Activated CD4-positive, alpha-beta T cell treated with anti-CD3 and anti-CD28 coated beads, Interleukin-2, amount 50 U/mL, for 1 hour (primary cell): ENCODE results near the gene PRKAA1.
A peak's percentile ranks its signal among the peaks of the same experiment; 100 is the strongest.

Experiments
- DNase-seq: peaks from one replicate; pipeline ENCODE4 v3.0.0-alpha.2; 2020

Gene PRKAA1

DNA sequence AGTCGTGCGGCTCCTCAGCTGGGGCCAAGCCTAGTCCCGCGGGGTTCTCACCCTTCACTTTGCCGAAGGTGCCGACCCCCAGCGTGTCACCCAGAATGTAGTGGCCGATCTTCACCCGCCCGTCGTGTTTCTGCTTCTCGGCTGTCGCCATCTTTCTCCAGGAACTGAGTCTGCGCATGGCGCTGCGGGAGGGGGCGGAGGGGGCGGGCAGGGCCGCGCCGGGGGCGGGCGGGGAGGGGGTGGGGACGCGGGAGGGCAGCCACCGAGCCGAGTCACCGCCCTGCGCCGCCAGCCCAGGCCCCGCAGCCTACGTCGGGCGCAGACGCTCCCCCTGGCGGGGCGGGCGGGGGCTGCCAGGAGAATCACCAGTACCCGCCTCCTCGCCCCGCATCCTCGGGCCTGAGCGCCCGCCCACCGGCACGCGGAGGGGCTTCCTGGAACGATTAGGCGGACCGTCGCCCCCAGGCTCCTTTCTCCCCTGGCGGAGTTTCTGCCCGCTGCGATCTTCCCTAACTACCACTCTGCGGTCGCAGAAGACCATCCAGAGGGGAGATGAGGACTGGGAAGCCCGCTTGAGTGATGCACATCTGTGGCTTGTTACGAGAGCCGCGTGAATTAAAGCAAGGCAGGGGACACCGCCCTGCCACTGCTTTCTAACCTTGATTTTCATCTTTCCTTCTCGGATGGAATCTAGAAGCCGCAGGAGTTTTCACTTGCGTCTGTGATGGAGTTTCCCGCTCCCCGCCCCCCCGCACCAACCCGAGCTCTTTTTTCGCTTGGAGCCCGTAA lies at the start of gene PRKAA1:
TSS of gene PRKAA1 (minus strand) at position 363 of the 789 bp plus-strand sequence. CDS start at position 178, 185 bp downstream.
- DNase-seq = peak; percentile 86

DNA sequence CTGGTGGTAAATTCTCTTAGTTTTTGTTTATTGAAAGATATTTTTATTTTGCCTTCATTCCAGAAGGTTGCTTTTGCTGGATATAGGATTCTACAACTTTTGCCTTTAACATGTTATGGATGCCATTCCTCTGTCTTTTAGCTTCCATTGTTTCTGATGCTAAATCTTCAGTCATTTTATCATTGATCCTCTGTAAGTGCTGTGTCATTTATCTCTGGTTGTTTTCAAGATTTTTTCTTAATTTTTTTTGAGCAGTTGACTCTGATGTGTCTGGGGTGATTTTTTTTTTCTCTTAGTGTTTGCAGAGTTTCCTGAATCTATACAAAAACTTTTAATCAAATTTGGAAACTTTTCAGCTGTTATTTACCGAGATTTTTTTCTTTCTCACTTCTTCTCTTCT lies 49.4 kb upstream of the PRKAA1 start:
- no peak for DNase-seq

DNA sequence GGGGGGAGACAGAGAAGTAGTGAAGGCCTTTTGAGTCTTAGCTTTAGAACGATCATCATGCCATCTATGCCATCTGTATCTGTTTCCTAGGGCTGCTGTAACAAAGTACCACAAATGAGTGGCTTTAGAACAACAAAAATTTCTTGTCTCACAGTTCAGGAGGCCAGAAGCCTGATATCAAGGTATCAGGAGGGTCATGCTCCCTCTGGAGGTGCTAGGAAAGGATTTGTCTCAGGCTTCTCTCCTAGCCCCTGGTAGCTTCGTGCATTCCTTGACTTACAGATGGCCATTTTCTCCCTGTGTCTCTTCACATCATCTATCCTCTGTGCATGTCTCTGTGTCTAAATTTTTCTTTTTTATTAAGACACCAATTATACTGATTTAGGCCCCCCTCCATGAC lies 48.2 kb upstream of the PRKAA1 start:
- DNase-seq = no peak

DNA sequence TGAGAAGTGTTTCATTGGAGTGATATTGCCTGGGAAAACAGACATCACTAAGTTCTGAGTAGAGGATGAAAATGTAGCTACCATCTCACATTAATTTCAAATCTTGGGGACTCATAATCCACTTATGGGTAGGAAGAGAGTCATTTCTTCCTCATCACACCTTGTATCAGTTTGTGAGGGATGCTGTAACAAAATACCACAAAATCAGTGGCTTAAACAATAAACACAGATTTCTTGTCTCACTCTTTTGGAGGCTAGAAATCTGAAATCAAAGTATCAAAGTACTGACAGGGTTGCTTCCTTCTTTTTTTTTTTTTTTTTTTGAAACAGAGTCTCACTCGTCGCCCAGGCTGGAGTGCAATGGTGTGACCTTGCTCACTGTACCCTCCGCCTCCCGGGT lies 46.4 kb upstream of the PRKAA1 start:
- DNase-seq = no peak

DNA sequence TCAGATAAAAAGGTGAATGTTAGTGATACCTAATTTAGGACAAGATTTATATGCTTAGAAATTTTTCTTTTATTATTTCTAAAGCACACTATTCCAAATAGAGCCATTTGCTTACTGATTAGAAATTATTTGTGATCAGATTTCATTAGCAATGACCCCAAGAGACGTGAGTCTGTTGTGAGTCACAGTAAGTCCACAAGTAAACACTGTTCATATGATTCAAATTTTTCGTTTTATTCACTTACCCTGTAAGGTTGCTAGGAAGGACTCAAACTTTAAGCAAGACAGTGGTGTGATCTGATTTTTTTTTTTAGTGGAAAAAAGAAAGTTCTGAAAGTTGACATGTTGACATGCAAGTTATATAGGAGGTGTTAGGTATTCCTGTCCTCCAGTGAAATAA lies 44.2 kb upstream of the PRKAA1 start:
- no peak for DNase-seq

DNA sequence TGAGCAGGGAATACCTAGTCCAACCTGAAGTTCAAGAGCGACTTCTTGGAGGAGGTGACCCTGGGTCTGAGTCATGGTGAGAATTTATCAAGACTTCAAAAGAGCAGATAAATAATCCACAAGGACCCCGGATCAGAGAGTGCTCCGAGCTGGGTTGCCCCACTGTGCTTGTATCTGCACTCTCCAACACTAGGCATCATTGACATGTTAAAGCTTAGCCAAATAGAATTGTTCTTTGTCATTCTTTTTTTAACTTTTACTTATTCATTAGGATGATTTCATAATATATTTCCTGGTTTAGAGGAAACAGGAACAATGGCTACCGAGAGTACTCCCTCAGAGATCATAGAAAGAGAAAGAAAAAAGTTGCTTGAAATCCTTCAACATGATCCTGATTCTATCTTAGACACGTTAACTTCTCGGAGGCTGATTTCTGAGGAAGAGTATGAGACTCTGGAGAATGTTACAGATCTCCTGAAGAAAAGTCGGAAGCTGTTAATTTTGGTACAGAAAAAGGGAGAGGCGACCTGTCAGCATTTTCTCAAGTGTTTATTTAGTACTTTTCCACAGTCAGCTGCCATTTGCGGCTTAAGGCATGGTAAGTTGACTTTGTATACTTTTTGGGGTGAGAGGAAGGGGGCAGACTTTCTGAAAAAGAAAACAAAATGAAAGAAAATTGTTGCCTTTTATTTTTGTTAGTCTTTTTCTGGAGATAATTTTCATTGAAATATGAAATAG lies 43.1 kb upstream of the PRKAA1 start, which contains the start of gene CARD6:
TSS of gene CARD6 (plus strand) at position 300 of the 738 bp plus-strand sequence. CDS start at position 316, 16 bp downstream.
- no peak for DNase-seq

DNA sequence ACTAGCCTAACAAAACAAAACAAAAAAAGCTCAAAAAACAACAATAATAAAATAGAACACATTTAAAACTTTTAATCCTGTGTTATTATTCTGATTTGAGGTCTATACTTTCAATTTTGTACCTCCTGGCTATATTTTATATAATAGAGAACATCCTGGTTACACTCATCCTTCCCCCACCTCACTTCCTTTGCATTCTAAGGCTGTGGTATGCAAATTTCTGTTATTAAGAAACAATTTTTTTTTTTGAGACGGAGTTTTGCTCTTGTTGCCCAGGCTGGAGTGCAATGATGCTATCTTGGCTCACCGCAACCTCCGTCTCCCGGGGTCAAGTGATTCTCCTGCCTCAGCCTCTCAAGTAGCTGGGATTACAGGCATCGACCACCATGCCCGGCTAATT lies 39.9 kb upstream of the PRKAA1 start:
- no peak for DNase-seq

DNA sequence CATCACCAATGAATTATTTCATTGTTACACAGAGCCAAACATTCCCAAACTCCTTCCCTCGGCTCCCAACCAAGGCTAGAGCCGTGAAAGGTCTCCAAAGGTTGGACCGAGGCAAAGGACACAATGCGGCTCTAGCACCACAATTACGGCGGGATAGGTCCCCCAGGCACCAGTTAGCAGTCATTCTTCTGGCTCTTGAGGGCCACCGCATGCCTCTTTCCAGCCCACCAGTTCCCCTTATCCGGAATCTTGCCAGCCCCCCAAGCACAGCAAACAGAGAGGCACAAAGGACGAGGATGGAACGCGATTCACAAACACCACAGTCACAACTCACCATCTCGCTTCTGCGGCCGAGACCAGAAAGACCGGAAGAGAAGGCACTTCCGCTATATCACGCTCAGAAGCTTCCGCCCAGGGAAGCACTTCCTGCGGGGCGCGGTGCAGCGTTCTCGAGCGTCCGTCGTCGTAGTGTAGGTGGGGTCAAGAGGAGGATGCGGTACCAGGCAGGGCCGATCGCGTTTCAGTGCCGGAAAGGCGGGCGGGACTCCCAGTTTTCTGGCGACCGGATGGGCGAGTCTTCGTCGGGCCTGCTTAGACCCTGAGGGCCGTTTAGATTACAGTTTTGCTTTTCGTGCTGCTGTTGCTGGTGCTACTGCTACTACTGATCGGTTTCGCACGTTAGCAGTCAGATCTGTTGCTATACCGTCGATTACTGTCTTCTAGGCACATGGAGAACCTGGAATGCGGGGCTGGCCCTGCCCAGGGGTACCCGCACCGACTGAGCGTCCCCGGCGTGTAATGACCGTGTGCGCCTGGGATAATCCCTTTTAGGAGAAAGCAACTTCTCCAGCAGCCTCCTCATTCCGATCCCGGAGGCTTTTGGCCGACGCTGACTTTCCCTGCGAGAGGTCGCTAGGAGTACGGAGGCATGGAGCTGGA lies 36.9 kb upstream of the PRKAA1 start, which contains the start of gene RPL37:
TSS of gene RPL37 (minus strand) at position 374 of the 939 bp plus-strand sequence. CDS start at position 337, 37 bp downstream.
- peak; percentile 86 for DNase-seq

DNA sequence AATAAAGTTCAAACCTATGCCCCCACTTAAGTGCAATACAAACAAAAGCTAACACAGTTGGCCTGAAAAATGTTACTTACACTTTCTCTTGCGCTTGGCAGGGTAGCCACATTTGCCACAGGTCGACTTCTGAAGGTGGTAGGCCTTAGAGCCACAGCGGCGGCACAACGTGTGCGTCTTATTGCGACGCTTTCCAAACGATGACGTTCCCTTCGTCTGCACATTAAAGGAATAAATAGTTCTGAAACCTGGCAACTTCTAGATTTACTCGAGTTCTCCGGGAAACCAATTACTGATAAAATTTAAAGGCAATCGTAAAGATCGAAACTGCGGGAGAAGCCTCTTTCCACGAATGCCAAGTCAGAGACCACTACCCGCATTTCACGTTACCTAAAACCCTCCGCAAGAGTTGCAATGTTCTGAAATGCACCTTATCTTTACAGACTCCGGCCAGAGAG lies 36.2 kb upstream of the PRKAA1 start:
- peak; percentile 53 for DNase-seq

DNA sequence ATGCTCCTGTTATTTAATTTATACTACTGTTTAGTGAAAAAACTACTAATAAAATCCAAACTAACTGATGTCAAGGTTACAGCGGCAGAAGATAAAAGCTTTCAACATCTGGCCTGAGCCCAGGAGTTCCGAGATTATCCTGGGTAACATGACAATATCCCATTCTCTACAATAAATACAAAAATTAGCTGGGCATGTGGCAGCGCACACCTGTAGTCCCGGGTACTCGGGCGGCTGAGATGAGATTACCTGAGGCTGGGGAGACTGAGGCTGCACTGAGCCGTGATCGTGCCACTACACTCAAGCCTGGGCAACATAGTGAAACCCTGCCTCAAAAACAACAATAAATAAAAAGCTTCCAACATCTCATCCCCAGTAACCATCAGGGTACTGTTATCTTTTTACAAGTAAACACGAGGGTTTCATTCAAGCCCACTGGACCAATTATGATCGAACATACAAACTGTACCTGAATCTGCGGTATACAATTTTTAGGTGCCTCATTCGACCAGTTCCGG lies 35.6 kb upstream of the PRKAA1 start:
- DNase-seq = no peak

DNA sequence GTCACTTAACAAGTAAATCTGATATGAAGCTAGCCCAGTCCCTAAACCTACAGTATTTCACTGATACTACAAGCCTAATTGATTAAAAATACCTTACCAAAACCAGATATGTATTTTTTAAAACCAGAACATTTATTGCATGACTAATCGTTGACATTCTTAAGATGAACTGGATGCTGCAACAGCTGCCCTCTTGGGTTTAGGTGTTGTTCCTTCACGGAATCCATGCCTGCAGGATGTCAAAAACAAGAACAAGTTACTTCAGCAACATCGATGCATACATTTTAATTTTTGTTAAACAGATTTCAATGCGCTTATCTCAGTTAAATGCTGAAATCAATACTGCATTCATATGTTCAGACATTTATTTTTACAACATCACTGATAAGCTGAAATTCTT lies 34.2 kb upstream of the PRKAA1 start:
- no peak for DNase-seq

DNA sequence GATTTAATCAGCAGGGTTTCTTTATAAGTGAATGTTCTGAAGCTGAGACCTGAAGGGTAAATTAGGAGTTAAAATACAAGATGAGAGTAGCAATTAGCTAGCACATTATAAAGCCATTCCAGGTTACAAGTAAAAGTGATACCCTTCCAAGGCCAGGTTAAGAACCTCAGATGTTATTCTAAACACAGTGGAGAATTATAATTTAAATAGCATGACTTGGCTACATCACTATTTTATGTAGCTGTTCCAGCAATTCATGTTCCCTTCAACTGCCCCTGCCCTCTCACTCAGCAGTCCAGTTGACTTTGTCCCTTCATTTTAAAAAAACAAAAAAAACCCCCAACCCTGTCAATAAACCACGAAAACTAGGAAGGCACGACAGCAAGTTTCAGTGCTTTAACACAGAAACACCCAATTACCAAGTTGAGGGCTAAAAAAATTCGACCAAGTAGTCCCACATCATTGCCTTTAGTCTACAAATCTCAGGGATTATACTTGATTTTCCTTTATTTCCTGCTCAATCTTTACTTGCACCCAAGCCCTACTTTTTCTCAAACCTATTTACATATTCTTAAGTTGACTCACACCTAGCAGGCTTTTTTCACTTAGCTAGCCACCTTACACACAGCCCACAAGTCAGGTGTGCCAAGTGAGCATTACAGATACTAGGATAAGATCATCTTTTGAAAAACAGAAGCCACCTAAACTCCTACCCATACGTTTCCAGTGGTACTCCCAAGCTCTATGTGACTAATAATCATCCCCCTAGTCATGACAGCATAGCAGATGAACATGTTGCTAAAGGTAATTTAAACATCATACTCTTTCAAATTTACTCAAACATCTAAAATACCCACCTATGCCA lies 33.4 kb upstream of the PRKAA1 start:
- DNase-seq = no peak

DNA sequence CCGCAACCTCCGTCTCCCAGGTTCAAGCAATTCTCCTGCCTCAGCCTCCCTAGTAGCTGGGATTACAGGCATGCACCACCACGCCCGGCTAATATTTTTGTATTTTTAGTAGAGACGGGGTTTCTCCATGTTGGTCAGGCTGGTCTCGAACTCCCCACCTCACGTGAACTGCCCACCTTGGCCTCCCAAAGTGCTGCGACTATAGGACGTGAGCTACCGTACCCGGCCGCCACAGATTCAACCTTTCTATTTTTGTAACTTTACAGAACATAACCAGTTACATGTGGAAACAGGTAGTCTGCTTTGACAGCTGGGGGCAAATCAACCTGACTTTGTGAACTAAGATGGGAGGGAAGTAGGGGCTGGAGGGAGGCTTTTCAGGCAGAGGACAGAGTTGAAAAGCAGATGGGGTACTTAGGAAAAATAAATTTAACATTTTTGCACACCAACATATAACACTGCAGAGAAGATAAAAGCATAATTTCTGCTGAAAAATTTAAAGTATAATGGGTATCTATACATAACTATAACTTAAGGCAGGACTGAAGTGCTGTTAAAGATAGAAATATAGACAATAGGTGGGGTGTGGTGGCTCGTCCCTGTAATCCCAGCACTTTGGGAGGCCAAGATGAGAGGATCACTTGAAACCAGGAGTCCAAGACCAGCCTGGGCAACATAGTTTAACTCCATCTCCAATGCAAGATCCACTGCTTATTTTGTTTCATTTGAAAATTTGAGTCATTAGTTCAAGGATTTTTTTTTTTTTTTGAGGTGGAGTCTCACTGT lies 31.8 kb upstream of the PRKAA1 start:
- no peak for DNase-seq

DNA sequence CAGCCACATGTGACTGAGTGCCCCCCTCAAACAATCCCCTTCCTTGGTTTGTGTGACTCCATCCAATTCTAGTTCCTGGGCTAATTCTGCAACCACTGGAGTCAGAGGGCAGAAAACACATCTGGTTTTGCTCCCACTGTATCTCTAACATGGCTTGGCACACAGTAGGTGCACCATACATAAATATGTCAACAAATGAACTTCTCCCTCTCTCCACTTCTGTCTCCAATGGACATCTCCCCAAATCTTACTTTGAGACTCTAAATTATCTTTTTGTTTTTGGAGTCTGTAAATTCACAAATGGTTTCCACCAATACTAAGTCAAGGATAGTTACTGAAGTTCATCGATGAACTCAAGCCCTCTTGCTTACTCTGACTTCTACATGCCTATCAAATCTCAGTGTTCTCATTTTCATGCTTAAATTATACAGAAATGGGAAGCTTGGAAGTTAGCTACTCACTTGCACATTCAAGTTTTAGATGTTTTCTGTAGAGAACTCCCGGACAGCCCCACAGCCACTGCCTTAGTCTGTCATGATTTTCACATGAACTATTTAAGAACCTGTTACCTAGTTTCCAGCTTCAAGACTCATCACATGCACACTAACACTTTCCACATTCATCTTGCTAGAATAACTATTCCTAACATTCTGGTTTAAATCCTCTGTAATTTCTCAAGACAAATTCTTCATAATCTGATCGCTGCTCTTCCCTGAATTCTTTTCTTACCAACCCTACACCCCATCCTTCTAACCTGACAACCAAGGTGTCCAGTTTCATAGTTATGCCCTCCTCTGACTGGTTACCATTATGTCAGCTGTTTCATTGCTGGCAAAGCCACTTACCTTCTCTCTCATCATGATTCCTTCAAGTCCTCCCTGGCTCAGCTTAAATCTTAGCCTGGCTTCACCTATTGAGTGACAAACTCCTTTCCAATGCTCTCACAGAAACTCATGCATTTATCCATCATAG lies 30.8 kb upstream of the PRKAA1 start:
- no peak for DNase-seq

DNA sequence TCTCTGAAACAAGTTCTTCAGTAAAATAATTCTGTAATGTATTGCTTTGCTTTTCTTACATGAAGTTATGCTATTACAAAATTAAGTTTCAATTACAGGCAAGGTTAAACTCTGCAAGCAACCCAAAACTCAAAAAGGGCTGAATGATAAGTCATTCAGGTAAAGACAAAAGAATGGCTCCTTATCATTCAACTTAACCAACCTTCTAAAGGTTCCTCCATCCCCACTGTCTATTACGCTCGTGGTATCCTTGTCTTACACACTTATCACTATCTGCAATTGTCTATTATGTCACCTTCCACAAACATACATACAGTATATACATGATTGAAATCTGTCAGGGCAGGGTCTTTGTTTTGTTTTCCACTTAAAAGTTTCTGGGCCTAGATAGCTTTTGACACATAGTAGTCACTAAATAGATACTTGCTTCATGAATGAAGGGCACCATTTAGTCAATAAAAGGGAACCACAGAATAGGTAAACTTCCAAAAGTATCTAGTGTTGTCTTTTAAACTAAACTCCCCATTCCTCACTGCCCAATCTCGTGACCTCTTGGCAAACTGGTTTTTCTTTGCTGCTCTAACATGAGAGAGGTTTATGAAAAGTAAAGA lies 30.0 kb upstream of the PRKAA1 start:
- DNase-seq = no peak

DNA sequence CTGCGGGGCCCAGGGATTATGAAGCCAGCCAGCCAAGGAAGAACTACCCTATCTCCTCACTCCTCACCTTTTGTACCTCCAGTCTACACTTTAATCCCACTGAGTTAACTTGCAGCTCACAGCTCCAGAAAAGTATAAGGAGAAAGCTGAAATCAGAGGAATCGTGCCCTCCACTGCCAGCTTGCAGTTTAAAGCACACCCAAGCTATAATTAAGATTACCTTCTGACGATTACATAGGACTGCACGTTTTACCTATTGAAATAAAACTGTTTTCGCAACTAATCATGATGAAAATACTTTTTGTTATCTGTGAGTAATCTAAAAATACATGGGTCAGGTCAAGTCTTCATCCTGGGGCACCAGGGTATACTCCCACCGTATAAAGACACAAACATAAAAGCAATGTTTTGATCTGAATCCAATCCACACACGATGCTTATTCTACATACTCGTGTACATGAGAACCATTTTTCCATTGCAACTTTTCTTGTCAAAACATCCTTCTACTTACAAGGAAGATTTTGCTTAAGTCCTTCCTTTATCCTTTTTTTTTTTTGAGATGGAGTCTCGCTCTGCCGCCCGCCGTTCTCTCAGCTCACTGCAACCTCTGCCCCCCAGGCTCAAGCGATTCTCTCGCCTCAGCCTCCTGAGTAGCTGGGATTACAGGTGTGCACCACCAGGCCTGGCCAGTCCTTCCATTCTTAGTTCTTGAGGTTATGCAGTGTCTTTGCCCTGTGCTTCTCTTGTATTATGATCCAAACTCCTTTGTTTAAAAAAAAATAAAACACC lies 29.2 kb upstream of the PRKAA1 start:
- no peak for DNase-seq

DNA sequence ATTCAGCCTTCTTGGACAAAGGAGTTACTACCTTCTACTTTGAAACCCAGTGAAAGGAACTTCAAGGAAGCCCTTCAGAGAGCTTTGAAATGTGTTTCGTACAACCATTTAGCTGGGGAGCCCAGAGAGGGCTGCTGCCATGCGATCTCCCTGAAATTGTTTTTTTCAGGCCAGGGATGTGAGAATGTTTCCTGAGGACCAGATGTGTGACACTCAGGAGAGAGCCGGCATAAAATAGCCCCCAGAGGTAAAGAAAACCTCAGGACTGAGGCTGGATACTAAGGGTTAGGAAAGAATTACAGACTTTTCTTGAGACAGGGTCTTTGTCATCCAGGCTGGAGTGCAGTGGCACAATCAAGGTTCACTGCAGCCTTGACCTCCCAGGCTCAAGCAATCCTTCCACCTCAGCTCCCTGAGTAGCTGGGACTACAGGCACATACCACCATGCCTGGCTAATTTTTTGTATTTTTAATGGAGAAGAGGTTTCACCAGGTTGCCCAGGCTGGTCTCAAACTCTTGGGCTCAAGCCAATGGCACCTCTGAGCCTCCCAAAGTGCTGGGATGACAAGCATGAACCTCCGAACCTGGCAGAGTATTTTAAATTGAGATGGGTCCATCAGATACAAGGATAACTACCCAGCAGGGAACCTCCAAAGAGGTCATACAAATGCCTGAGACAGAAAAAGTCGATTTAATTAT lies 28.5 kb upstream of the PRKAA1 start:
- no peak for DNase-seq
